GM18867 (cell line): ENCODE results near the gene PRKCE.
"Not testable (repeated sequence)": the region's sequence is repeated elsewhere in the genome, so short reads cannot be mapped to it uniquely, and the experiment has no call there.

Source experiments
- ATAC-seq: cut with Tn5 transposase; IDR thresholded peaks from one replicate; pipeline ENCODE4 v1.9.1; 2021; ENCODE audit warnings: mild to moderate bottlenecking, moderate library complexity; ENCODE audit not compliant: unreplicated experiment

The PRKCE gene

DNA sequence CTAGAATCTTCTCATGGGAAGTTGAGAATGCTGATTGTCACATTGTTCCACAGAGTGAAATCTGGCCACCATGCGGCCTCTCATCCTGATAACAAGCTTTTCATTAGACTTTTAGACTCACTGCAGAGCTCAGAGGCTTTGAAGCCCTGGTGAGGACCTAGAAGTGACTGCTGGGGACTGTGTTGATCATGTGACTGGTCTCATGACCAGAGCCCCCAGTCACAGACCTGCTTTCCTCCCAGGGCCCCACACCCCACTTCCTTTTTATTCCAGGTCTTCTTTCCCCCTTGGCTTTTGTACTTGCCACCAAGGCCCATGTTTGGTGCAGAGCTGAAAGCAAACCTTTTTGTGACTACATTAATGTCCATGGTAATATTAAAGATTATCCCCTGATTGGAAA, 45.2 kb downstream of the PRKCE start:
- ATAC-seq = no peak

DNA sequence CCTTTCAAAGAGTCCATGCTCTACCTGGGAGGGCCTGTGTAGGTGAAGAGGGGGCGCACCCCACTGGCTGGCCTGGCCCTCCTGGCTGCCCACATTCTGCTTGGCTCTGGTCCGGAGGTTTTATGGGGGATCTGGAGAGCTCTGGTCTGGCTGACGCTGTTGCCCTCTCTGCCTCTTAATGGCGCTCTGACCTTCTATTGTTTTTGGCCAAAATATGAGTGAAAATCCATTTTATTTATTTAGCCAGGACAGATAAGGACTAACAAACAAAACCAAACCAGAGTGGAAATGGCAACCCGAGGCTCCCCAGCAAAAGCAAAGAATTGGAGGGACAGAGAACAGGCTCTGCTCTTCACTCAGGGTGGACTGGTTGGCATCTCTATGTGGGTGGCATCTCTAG, 45.7 kb downstream of the PRKCE start:
- no peak for ATAC-seq

DNA sequence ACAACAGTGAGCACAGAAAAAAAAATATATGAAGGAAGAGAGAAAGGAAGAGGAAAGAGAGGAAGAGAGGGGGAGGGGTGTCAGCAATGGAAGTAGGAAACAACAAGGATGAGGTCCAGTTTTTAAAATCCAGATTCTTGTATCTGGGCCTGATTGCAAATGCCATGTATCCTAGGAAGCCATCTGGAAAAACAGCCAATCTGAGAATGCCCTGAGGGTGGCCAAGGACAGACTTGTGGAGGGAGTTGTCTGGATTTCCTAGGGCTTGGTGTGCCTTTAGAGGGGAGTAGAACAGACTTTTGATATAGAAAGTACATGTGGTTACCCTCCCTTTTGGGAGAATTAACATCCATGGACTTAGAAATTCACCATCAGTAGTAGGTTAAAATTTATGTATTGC, 47.1 kb downstream of the PRKCE start:
- no peak for ATAC-seq

DNA sequence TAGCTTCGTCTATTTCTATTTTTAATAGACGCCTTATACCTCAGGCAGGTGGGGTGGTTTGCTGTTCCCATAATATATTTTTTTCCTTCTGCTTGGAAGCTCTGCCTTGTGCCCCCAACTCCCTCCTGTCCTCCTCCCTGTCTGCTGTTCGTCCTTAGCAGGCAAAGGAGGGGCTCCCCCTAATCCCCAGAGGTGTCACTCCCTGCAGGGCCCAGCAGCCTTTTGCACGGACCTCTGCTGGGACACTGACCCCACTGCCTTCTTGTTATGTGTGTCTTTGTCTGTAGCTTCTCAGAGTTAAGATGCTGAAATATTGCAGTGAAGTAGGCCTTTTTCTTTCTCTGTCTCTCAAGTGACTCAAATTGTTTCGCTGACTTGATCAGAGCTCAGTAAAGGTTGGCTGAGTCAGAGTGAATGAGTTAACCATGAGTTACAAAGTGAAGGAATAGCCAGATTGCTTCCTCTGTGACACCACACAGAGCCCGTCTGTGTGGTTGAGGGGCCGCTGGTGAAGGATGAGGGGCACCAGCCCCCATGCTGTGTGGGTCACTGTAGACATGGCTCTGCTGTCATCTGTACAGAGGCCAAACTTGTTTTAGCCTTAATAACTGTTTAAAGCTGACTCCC, 47.7 kb downstream of the PRKCE start:
- no peak for ATAC-seq

DNA sequence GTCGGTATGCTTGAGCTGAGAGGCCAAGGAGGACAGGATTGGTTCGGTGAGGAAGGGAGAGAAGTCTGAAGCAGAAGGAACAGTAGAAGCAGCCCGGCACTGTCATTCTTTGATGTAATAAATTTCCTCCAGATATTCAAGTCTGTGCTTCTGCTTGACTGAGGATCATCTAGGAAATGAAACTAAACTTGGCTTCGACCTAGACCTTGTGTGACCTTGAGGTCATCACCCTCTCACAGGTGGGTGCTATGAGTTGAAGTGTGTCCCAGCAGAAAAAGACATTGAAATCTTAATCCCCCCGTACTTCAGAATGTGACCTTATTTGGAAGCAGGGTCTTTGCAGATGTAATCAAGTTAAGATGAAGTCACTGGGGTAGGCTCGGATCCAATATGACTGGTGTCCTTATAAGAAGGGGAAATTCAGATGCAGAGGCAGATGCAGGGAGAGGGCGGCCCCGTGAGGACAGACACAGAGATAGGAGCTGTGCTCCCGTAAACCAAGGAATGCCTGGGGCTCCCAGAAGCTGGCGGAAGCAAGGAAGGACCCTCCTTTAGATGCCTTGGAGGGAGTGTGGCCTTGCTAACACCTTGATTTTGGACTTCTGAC, 49.0 kb downstream of the PRKCE start:
- ATAC-seq = no peak

DNA sequence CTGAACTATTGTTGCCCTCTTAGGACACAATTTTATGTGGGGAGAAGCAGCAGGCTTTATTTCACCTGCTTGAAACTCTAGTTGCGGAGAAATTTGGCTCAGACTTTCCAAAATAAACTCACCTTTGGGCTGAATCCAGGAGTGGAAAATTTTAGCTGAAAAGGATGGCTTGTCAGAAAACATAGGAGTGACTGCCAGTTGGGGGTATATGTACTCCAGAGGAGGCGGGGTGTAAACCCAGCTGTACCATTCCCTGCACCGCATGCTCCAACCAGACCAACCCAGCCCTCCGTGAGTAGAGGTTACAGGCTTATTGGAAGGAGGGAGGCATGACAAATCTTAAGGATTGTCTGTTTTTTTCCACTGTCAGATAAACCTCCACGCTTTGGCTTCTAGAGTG, 53.8 kb downstream of the PRKCE start:
- no peak for ATAC-seq

DNA sequence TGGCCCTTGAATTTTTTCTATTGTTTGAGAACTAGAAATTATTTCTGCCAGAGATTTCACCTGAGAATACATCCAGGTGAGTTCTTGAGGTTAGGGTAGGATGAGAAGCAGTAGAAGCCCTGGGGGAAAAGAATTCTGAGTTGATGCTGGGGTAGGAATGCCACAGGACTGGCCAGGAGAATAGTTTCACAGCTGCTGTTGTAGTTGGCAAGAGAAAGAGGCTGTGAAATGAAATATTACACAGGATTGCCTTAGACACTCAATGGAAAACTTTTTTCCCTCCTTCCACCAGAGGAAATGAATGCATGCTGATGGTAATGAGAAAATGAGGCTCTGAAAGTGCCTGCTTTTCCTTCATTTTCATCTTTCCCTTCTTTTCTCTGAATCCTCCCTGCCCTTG, 54.6 kb downstream of the PRKCE start:
- ATAC-seq = no peak

DNA sequence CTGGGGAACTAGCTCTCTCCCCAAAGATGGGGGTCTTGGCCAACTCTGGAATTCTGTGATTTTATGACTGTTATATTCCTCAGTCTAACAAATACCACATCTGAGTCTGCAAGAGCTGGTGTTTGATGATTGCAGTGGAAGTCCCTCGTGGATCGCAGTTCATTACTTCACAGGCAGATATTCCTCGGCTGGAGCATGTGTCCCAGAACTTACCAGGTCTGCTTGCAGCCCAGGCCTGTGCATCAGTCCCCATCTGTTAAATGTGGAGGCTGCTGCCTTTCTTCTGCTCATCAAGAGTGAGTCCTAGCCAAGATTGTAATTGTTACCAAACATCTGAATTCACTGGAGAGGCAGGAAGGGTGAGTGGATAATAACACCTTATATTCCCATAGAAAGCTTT, 55.5 kb downstream of the PRKCE start:
- ATAC-seq = no peak

DNA sequence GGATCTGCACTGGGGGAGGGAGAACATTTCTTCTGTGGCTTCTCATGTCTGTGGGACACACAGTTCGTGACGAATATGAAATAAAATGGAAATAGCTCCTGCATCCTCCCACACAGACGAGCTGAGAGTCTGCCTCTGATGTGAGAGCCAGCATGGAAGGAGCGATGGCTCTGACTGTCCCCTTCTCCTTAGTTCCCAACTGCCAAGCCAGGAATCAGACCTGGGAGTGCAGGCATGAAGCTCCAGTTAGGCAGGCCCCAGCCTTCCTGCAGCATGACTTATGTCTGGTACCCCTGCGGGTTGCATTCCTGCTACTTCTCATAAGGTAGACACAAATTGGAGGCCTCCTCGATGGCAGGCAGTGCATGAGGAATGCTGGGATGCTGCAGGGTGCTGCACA, 56.2 kb downstream of the PRKCE start:
- no peak for ATAC-seq

DNA sequence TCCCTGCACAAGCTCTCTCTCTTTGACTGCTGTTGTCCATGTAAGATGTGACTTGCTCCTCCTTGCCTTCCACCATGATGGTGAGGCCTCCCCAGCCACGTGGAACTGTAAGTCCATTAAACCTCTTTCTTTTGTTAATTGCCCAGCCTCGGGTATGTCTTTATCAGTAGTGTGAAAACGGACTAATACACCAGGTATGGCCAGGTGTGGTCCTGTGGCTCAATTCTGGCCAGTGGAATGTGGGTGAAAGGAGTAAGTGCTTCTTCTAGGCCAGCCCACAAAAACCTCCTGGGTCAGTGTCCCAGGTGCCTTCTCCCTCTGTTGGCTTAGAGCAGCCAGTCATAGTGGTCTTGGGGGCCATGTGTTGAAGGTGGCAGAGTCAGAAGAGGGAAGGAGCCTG, 57.0 kb downstream of the PRKCE start:
- no peak for ATAC-seq

DNA sequence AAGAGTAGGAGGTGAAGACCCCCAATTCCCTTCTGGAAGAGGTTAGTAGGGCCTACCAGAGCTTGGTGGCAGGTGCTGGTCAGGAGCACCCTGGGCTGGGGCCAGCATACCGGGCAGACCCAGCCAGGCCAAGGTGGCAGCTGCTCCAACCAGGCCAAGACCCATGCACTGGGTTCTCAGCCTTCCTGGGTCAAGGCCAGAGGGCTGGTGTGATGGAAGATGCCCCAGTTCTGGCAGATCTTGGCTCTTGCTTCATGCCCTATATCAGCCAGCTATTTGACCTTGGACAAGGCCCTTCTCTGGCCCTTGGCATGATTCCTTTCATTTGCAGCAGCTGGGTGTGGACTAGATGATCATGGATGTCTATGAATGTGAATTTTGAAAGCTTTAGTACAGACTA, 57.7 kb downstream of the PRKCE start:
- no peak for ATAC-seq

DNA sequence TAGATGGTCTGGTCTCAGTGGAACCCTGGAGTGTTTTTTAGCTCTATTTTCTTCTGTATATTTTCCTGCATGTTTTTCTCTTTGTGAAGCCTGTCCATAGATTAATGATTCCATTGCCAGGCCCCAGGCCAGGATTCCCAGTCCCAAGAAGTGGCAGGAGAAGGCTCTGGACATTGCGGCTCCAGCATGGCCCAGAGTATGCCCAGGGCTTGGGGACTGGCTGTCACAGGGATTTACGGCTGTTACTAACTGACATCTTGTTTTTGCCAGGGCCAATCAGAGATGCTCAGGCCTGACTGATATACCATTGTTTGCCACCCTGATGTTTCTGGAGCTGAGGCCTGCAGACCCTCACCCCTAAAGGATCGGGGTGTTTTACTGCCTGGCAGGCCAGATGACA, 59.0 kb downstream of the PRKCE start:
- ATAC-seq = no peak

DNA sequence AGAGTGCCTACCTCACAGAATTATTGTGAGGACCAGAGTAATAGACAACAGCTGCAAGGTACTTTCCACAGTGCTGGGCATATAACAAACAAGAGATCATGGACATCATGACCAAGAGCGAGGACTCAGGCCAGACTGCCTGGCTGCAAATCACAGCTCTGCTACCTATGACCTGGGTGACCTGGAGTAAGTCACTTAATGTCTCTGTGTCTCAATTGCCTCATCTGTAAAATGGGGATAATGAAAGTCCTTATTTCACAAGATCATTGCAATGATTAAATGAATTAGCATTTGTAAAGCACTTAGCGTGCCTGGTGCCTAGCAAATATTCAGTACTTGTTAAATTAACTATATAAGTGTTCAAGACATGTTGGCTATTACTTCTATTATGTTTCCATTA, 59.7 kb downstream of the PRKCE start:
- no peak for ATAC-seq

DNA sequence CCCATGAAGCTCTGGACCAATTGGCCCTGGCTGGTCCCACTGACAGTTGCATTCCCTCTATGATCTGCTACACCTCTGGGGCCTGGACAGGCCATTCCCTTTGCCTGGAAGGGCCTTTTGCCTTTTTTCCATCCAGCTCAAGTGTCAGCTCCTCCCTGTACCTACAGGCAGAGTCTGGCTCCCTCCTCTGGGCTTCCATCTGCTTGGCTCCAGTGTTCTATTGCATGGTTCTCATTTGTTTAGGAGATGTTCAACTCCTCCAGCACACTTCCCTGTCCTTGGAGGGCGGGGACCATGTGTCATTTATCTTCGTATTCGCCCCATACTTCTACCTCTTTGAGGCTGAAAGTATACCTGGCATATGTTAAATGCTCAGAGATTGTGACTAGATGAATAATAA, 61.1 kb downstream of the PRKCE start:
- no peak for ATAC-seq

DNA sequence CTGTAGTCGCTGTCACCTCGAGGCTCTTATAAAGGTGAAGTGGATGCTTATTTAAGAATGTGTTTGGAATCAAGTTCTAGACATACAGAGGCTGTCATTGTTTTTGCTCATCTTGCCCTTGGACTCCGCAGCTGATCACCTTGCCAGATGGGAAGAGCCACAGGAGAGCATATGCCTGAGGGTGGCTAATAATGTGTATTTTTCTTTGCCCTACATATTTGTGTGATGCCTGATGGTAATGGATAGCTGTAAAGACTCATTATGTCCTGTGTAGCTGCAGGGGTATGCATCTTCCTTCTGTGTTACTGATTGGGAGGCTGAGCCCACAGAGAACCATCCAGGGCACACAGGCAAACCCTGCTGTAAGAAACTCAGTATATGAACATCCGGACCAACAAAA, 61.7 kb downstream of the PRKCE start:
- ATAC-seq = no peak

DNA sequence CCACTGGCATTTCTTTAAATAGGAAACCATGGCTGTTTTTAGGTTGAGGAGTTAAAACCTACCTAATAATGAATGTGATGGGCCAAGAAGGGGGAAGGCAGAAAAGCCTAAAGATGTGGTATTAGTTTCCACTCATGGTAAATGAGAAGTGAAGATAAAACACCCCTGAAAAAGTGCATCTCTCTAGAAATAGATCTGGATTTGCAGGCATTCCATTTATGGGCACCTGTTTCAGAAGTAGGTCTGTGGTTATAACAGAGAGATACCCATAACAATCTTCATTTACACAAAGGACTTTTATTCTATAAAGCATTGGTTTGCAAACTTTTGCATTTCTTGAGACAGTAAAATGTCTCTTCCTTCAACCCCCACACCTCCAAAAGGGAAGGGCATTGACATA, 62.1 kb downstream of the PRKCE start:
- ATAC-seq = no peak

DNA sequence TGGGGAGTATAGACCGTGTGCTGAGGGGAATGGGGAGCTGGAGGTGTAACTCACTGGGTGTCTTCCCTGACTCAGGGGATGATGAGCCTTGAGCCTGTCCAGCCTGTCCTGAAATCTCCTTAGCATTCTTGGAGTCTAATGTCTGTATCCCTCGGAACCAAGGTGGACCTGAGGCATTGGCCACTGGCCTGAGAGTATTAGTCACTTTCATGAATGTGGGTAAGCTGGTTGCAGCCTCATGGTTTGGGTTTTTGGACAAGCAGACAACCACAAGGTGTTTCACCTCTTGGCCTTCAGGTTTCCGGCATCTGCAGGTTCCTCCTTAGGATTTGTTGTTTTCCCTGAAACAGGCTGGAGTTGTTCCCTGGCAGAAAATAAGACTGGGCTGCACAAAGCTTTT, 63.2 kb downstream of the PRKCE start:
- ATAC-seq = no peak

DNA sequence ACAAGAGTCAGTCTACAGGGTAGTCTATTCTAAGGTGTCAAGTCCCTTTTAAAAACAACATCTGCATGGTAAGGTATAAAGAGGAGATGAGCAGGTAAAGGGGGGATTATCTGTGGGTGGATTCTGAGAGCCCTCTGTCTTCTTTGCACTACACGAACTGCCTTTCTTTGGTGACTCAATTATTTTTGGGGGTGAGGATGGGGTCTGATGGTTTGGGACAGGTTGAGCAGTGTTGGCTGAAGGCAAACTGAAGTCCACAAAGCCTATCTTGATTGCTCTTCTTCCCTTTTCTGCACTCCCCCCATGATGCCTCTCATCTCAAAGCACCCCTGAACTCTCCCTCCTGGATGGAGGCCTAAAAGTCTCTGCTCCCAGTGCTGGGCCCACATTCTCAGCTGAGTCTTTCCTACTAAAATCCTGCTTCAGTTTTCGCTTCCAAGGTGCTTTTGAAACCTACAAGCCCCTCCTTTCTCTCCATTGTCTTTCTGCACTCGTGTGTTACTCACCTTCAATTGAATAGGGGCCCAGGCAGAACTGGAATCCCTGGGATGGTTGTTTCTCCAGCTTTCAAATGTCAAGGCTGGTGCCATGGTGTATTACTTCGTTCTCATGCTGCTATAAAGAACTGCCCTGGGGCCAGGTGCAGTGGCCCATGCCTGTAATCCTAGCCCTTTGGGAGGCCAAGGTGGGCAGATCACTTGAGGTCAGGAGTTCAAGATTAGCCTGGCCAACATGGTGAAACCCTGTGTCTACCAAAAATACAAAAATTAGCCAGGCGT, 64.3 kb downstream of the PRKCE start:
- no peak for ATAC-seq

DNA sequence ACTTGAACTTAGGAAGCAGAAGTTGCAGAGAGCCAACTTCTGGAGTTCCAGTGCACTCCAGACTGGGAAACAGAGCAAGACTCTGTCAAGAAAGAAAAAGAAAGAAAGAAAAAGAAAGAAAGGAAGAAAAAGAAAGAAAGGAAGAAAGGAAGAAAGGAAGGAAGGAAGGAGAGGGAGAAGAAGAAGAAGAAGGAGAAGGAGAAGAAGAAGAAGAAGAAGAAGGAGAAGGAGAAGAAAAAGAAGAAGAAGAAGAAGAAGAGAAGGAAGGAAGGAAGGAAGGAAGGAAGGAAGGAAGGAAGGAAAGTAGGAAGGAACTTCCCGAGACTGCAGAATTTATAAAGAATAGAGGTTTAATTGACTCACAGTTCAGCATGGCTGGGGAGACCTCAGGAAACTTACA, 65.0 kb downstream of the PRKCE start:
- ATAC-seq = not testable (repeated sequence)

DNA sequence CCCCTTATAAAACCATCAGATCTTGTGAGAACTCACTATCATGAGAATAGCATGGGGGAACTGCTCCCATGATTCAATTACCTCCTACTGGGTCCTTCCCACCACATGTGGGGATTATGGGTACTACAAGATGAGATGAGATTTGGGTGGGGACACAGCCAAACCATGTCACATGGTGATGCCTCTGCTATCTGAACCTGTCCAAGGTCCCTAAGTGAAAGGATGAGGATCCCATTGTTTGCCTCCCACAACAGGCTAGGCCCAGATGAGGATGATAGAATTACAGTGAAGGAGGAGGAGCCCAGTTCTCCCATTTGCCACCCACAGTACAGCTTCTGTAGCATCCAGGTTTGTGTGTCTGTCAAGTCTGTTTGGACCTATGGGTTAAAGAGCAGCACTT, 65.4 kb downstream of the PRKCE start:
- no peak for ATAC-seq

DNA sequence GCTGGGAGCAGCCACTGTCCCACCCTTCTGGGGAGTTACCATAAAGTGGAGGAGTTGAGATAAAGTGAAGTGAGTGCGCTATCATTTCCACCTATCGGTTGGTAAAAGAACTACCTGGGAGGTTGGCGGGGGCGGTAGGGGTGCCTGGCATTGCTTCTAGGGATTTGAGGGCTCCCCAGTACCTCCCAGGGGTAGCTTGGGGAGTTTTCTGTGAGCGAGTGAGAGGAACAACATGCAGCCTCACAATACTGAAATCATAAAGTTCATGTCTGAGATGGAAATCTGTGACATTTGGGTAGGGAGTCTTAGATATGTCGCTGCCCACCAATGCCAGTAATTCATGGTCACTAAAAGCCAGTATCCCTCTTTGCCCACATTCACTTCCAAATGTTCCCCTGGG, 68.7 kb downstream of the PRKCE start:
- no peak for ATAC-seq

DNA sequence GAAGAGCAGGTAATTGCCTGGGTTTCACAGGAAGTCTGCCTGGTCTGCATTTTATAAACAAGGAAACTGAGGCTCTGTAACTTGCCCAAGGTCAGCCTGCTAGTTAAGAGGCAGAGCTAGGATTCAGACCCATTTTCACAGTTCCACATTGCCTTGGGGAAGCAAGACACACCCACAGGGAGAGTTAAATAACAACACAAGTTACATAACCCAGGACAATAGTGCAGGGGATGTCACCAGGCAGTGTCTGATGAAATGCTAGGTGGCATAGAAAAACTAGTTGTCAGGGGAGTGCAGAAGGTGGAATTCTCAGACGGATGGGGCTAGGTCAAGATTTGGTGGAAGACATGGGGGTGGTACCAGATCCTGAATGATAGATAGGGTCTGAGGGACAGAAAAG, 69.7 kb downstream of the PRKCE start:
- no peak for ATAC-seq

DNA sequence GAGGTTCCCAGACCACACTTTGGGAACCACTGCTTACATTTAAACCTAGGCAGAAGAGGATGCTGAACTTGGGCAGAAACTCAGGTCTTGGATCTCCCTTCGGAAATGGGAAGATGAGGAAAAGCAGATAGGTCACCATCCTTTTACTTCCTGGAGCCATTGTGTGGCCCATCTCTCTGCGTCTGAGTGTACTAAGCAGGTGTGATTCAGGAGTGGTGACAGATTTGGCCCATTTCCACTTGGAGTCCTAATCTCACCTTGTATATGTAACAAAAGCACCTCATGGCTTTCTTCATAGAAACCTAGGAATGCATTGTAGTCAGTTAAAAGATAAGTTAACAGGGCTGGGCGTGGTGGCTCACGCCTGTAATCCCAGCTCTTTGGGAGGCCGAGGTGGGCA, 71.0 kb downstream of the PRKCE start:
- no peak for ATAC-seq
